DOHH2 (cell line): ENCODE data around the gene CTSF.

Experiments
- H3F3A ChIP-seq: fragments of 200-600 bp; sonication (generic), shearing (Covaris generic); 2 replicates; pipeline ENCODE4 v1.6.0; 2016; ENCODE audit warnings: antibody characterized with exemption, mild to moderate bottlenecking; ENCODE audit not compliant: control insufficient read depth, insufficient read depth
- H3K27ac ChIP-seq: fragments of 200-600 bp; sonication (generic); 2 replicates; pipeline ENCODE4 v1.5.1; 2014; ENCODE audit warnings: low read depth, mild to moderate bottlenecking, low read length, moderate library complexity
- H3K27me3 ChIP-seq: fragments of 200-600 bp; sonication (generic); 2 replicates; pipeline ENCODE4 v1.6.1; 2014; ENCODE audit warnings: mild to moderate bottlenecking, low read length, mixed read lengths; ENCODE audit not compliant: control insufficient read depth
- H3K36me3 ChIP-seq: fragments of 200-600 bp; sonication (generic); 2 replicates; pipeline ENCODE4 v1.6.1; 2014; ENCODE audit warnings: mild to moderate bottlenecking, low read length, moderate library complexity, mixed read lengths; ENCODE audit not compliant: control insufficient read depth
- H3K4me1 ChIP-seq: fragments of 200-600 bp; sonication (generic); 2 replicates; pipeline ENCODE4 v1.6.1; 2014; ENCODE audit warnings: mild to moderate bottlenecking, low read length, mixed read lengths; ENCODE audit not compliant: control insufficient read depth
- H3K4me2 ChIP-seq: fragments of 200-600 bp; sonication (generic); 2 replicates; pipeline ENCODE4 v1.6.0; 2014; ENCODE audit warnings: mild to moderate bottlenecking, low read length, moderate library complexity
- H3K4me3 ChIP-seq: fragments of 200-600 bp; sonication (generic); 2 replicates; pipeline ENCODE4 v1.5.1; 2014; ENCODE audit warnings: mild to moderate bottlenecking, low read length, mixed read lengths
- H3K79me2 ChIP-seq: fragments of 200-600 bp; sonication (generic); 2 replicates; pipeline ENCODE4 v1.6.1; 2014; ENCODE audit warnings: mild to moderate bottlenecking, low read length, mixed read lengths; ENCODE audit not compliant: control insufficient read depth
- H3K9me2 ChIP-seq: fragments of 200-600 bp; sonication (generic); replicated peaks from 2 replicates; pipeline ENCODE4 v1.6.1; 2014; ENCODE audit warnings: mild to moderate bottlenecking, low read length, mixed read lengths; ENCODE audit not compliant: control insufficient read depth
- H3K9me3 ChIP-seq: fragments of 200-600 bp; sonication (generic); 2 replicates; pipeline ENCODE4 v1.6.1; 2014; ENCODE audit warnings: antibody characterized with exemption, low read length, mixed read lengths; ENCODE audit not compliant: control insufficient read depth, insufficient read depth
- H4K20me1 ChIP-seq: fragments of 200-600 bp; sonication (generic); 2 replicates; pipeline ENCODE4 v1.6.0; 2014; ENCODE audit warnings: low read depth, mild to moderate bottlenecking, antibody characterized with exemption, low read length, moderate library complexity; ENCODE audit not compliant: control insufficient read depth, insufficient read depth
- EZH2phosphoT487 ChIP-seq: fragments of 200-600 bp; sonication (generic); IDR thresholded peaks from 2 replicates; pipeline ENCODE4 v1.6.1; 2017; ENCODE audit warnings: borderline replicate concordance, mild to moderate bottlenecking, antibody characterized with exemption, low read length, moderate library complexity, mixed read lengths
- TF ChIP-seq, protein P1 (sequence below): fragments of 200-600 bp; sonication (generic); IDR thresholded peaks from one replicate; pipeline ENCODE4 v1.5.1; 2014; ENCODE audit warnings: antibody characterized with exemption, mild to moderate bottlenecking, low read depth, low read length; ENCODE audit not compliant: poor library complexity, severe bottlenecking

Gene CTSF

DNA sequence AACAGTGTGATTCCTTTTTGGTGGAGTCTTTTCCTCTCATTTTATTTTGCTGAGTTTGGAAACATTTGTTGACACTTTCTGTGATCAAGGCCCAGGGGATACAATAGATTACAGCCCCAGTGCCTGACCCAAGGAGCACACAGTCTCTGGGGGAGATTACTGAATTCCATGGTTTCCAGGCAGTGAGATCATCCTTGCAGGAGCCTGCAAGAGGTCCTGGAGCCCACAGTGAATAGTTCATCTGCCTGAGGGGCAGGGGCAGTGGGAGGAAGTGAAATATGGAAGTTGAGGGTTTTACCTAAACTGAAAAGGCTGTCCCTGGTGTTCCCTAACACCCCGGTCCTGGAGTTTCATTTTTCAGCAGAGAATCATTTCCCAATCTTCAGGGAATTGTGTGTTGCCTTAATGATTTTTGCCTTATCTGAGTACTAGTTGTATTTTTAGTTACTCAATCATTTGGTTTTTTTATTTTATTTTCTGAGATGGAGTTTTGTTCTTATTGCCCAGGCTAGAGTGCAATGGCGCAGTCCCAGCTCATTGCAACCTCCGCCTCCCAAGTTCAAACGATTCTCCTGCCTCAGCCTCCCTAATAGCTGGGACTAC is 32.3 kb upstream of the CTSF start:
- Histone ChIP-seq H3K9me3 (no peaks in the 10 kb centered on the region), H3K27me3 (no peaks in the 10 kb centered on the region), H3K4me2 (peak overlapping the region; percentile 37), H3K9me2 (no peaks in the 10 kb centered on the region), H3K4me1 (peaks cover 21% of the 10 kb centered on the region), H3K36me3 (peaks cover 21% of the 10 kb centered on the region), H3K27ac (no peak overlapping the region), H3K4me3 (peak overlapping the region; percentile 8; the same call in 1 of the 2 replicates), H3K79me2 (peaks cover 3% of the 10 kb centered on the region), H4K20me1 (no peaks in the 10 kb centered on the region), H3F3A (no peaks in the 10 kb centered on the region)
- TF ChIP-seq, protein P1, sequence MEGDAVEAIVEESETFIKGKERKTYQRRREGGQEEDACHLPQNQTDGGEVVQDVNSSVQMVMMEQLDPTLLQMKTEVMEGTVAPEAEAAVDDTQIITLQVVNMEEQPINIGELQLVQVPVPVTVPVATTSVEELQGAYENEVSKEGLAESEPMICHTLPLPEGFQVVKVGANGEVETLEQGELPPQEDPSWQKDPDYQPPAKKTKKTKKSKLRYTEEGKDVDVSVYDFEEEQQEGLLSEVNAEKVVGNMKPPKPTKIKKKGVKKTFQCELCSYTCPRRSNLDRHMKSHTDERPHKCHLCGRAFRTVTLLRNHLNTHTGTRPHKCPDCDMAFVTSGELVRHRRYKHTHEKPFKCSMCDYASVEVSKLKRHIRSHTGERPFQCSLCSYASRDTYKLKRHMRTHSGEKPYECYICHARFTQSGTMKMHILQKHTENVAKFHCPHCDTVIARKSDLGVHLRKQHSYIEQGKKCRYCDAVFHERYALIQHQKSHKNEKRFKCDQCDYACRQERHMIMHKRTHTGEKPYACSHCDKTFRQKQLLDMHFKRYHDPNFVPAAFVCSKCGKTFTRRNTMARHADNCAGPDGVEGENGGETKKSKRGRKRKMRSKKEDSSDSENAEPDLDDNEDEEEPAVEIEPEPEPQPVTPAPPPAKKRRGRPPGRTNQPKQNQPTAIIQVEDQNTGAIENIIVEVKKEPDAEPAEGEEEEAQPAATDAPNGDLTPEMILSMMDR: no peak
- no peak for TF ChIP-seq EZH2phosphoT487

DNA sequence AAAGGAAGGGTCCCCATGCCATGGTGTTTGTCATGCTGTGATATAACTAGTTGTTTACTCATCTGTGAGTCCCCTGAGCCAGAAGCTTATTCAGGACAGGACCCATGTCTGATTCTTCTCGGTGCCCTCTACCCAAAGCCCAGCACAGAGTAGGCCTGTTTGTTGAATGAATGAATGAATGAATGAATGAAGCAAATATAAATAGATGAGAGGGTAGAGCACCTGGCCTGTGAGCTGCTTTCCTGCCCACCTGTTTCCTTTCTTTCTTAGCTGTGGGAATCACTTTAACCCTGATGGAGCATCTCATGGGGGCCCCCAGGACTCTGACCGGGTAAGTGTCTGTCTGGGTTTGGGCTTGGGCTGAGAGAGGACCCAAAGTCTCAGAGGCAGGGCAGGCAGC is 31.8 kb upstream of the CTSF start:
- Histone ChIP-seq H3K36me3 (peaks cover 21% of the 10 kb centered on the region), H3K9me3 (no peaks in the 10 kb centered on the region), H4K20me1 (no peaks in the 10 kb centered on the region), H3F3A (no peaks in the 10 kb centered on the region), H3K4me2 (peak overlapping the region; percentile 37), H3K4me1 (peaks cover 26% of the 10 kb centered on the region), H3K4me3 (peak overlapping the region; percentile 8; the same call in 1 of the 2 replicates), H3K27ac (no peak overlapping the region; the same call in 1 of the 2 replicates), H3K79me2 (peaks cover 6% of the 10 kb centered on the region), H3K9me2 (no peaks in the 10 kb centered on the region), H3K27me3 (no peaks in the 10 kb centered on the region)
- TF ChIP-seq EZH2phosphoT487: no peak
- TF ChIP-seq, protein P1: no peak

DNA sequence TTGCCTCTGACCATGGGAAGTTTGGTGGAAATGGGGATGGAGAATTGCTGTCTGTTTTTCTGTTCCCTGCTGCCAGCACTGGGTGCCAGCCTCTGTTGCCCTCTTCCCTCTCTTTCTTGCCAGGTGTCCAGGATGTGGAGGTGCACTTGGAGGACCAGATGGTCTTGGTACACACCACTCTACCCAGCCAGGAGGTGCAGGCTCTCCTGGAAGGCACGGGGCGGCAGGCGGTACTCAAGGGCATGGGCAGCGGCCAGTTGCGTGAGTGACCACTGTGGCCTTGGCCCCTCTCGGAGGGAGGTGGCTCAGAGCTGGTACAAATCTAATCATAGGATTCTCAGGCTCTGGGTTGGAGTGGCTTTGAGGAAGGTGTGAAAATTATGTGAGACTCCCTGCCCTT is 30.6 kb upstream of the CTSF start:
- H3K36me3 ChIP-seq: peaks cover 21% of the 10 kb centered on the region
- peaks cover 10% of the 10 kb centered on the region for H3K79me2 ChIP-seq
- H3K27ac ChIP-seq: no peak overlapping the region
- no peaks in the 10 kb centered on the region for H3K9me2 ChIP-seq
- TF ChIP-seq, protein P1: no peak
- no peak for TF ChIP-seq EZH2phosphoT487
- H3K9me3 ChIP-seq: no peaks in the 10 kb centered on the region
- no peaks in the 10 kb centered on the region for H4K20me1 ChIP-seq
- H3K4me3 ChIP-seq: no peak overlapping the region
- H3F3A ChIP-seq: no peaks in the 10 kb centered on the region
- H3K4me2 ChIP-seq: no peak overlapping the region
- peaks cover 31% of the 10 kb centered on the region for H3K4me1 ChIP-seq
- H3K27me3 ChIP-seq: no peaks in the 10 kb centered on the region
